ENCODE results near the gene CYP2R1. TPM values are rescaled to one million over a fixed set of nuclear protein-coding genes. Genes with fewer than 3 reads are reported as not detected.

CYP2R1 gene
- polyA plus RNA-seq, 1 donor from 2014 or later = 67.0 TPM

DNA sequence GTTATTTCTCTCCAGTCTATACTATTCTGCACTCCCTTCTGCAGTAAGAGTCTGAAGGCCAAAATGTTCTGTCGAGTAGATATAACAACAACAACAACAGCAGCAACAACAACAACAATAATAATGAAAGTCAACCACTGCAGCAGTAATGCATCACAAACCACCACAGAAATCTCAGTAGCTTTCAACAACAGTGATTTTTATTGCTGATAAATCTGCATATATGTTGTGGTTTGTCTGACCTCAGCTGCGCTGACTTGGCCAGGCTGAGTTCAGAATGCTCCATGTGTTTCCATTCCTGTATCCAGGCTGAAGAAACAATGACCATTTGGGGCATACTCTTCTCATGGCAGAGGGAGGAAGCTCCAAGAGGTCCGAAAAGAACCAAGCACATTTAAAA, 32.3 kb upstream of the CYP2R1 start:
- Histone ChIP-seq H3K9ac (ENCODE audit: low read length) (no peak overlapping the region), H3K27ac (ENCODE audit: low read length) (no peak overlapping the region), H3K36me3 (ENCODE audit: insufficient read depth, low read length) (no peaks in the 10 kb centered on the region), H3K79me2 (replicated peaks; ENCODE audit: insufficient read depth, low read length) (no peaks in the 10 kb centered on the region), H2AFZ (ENCODE audit: low read depth, low read length) (no peak overlapping the region), H3K9me3 (ENCODE audit: low read length) (no peaks in the 10 kb centered on the region), H3K9me2 (ENCODE audit: insufficient read depth, low read length) (no peaks in the 10 kb centered on the region), H3K4me3 (ENCODE audit: low read length) (no peak overlapping the region), H3K4me2 (ENCODE audit: low read length) (no peak overlapping the region), H3F3A (ENCODE audit: insufficient read depth, low read length, poor library complexity, severe bottlenecking) (no peaks in the 10 kb centered on the region), H4K20me1 (ENCODE audit: insufficient read depth) (no peaks in the 10 kb centered on the region), H3K27me3 (ENCODE audit: insufficient read depth, low read depth, low read length) (no peaks in the 10 kb centered on the region)
- TF ChIP-seq, protein P1, sequence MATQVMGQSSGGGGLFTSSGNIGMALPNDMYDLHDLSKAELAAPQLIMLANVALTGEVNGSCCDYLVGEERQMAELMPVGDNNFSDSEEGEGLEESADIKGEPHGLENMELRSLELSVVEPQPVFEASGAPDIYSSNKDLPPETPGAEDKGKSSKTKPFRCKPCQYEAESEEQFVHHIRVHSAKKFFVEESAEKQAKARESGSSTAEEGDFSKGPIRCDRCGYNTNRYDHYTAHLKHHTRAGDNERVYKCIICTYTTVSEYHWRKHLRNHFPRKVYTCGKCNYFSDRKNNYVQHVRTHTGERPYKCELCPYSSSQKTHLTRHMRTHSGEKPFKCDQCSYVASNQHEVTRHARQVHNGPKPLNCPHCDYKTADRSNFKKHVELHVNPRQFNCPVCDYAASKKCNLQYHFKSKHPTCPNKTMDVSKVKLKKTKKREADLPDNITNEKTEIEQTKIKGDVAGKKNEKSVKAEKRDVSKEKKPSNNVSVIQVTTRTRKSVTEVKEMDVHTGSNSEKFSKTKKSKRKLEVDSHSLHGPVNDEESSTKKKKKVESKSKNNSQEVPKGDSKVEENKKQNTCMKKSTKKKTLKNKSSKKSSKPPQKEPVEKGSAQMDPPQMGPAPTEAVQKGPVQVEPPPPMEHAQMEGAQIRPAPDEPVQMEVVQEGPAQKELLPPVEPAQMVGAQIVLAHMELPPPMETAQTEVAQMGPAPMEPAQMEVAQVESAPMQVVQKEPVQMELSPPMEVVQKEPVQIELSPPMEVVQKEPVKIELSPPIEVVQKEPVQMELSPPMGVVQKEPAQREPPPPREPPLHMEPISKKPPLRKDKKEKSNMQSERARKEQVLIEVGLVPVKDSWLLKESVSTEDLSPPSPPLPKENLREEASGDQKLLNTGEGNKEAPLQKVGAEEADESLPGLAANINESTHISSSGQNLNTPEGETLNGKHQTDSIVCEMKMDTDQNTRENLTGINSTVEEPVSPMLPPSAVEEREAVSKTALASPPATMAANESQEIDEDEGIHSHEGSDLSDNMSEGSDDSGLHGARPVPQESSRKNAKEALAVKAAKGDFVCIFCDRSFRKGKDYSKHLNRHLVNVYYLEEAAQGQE (IDR thresholded peaks at IDR 0.05; ENCODE audit: borderline replicate concordance) = no peak
- TF ChIP-seq POLR2AphosphoS5 (IDR thresholded peaks at IDR 0.05) (no peak), SMC3 (conservative IDR thresholded peaks at IDR 0.05; ENCODE audit: poor library complexity) (no peak), RAD21 (conservative IDR thresholded peaks at IDR 0.05) (no peak), EP300 (conservative IDR thresholded peaks at IDR 0.05; ENCODE audit: poor library complexity, severe bottlenecking) (no peak), EZH2 (IDR thresholded peaks at IDR 0.05; ENCODE audit: borderline replicate concordance, insufficient read depth, low read length, poor library complexity, severe bottlenecking) (no peak), MXI1 (conservative IDR thresholded peaks at IDR 0.05; ENCODE audit: poor library complexity, severe bottlenecking) (no peak), TAF1 (IDR thresholded peaks at IDR 0.05; ENCODE audit: low read depth) (no peak)
- TF ChIP-seq, protein P2, sequence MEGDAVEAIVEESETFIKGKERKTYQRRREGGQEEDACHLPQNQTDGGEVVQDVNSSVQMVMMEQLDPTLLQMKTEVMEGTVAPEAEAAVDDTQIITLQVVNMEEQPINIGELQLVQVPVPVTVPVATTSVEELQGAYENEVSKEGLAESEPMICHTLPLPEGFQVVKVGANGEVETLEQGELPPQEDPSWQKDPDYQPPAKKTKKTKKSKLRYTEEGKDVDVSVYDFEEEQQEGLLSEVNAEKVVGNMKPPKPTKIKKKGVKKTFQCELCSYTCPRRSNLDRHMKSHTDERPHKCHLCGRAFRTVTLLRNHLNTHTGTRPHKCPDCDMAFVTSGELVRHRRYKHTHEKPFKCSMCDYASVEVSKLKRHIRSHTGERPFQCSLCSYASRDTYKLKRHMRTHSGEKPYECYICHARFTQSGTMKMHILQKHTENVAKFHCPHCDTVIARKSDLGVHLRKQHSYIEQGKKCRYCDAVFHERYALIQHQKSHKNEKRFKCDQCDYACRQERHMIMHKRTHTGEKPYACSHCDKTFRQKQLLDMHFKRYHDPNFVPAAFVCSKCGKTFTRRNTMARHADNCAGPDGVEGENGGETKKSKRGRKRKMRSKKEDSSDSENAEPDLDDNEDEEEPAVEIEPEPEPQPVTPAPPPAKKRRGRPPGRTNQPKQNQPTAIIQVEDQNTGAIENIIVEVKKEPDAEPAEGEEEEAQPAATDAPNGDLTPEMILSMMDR (IDR thresholded peaks at IDR 0.05; ENCODE audit: poor library complexity, severe bottlenecking) = no peak

DNA sequence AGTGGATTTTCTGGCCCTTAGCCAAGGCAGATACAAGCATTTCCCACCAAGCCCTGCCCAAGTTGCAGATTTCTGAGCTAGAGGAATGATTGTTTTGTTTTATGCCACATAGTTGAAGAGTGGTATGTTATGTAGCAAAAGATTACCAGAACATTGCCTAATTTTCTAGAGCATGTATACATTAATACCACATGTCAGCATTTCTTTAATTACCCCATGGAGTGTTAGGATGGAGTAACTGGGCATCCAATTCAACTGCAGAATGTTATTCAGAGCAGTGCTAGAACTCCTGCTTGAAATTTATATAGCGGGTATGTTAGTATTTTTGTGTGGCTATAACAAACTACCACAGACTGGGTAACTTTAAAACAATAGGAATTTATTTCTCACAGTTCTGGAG, 24.4 kb upstream of the CYP2R1 start:
- H3K9me3 ChIP-seq (ENCODE audit: low read length) = no peaks in the 10 kb centered on the region
- no peaks in the 10 kb centered on the region for H3K36me3 ChIP-seq (ENCODE audit: insufficient read depth, low read length)
- H3F3A ChIP-seq (ENCODE audit: insufficient read depth, low read length, poor library complexity, severe bottlenecking) = no peaks in the 10 kb centered on the region
- no peak overlapping the region for H2AFZ ChIP-seq (ENCODE audit: low read depth, low read length)
- H3K27ac ChIP-seq (ENCODE audit: low read length) = no peak overlapping the region
- no peak overlapping the region for H3K4me2 ChIP-seq (ENCODE audit: low read length)
- no peaks in the 10 kb centered on the region for H3K27me3 ChIP-seq (ENCODE audit: insufficient read depth, low read depth, low read length)
- no peak overlapping the region for H3K9ac ChIP-seq (ENCODE audit: low read length)
- no peaks in the 10 kb centered on the region for H3K9me2 ChIP-seq (ENCODE audit: insufficient read depth, low read length)
- no peak overlapping the region for H3K4me3 ChIP-seq (ENCODE audit: low read length)
- TF ChIP-seq EZH2 (IDR thresholded peaks at IDR 0.05; ENCODE audit: borderline replicate concordance, insufficient read depth, low read length, poor library complexity, severe bottlenecking) (no peak), RAD21 (conservative IDR thresholded peaks at IDR 0.05) (no peak), TAF1 (IDR thresholded peaks at IDR 0.05; ENCODE audit: low read depth) (no peak), SMC3 (conservative IDR thresholded peaks at IDR 0.05; ENCODE audit: poor library complexity) (no peak), EP300 (conservative IDR thresholded peaks at IDR 0.05; ENCODE audit: poor library complexity, severe bottlenecking) (no peak), POLR2AphosphoS5 (IDR thresholded peaks at IDR 0.05) (no peak), MXI1 (conservative IDR thresholded peaks at IDR 0.05; ENCODE audit: poor library complexity, severe bottlenecking) (no peak)
- TF ChIP-seq, protein P2 (IDR thresholded peaks at IDR 0.05; ENCODE audit: poor library complexity, severe bottlenecking) = no peak
- TF ChIP-seq, protein P1 (IDR thresholded peaks at IDR 0.05; ENCODE audit: borderline replicate concordance) = no peak
- H3K79me2 ChIP-seq (replicated peaks; ENCODE audit: insufficient read depth, low read length) = no peaks in the 10 kb centered on the region
- H4K20me1 ChIP-seq (ENCODE audit: insufficient read depth) = no peaks in the 10 kb centered on the region
